Gastroesophageal sphincter (tissue), 4 donors: ENCODE results near the gene PI16. TPM values are rescaled to one million over a fixed set of nuclear protein-coding genes. Genes with fewer than 3 reads are reported as not detected.

Experiments used
- ATAC-seq: fragments of 150-250 bp; one replicate; pipeline ENCODE4 v1.9.1; 2016; ENCODE audit warnings: mild to moderate bottlenecking, moderate library complexity
- H3K27ac ChIP-seq, 4 donors: fragments of 200-600 bp; sonication (generic) in 3 of 4; 1 replicate in 3 of 4; 2 replicates in 1 of 4; pipeline ENCODE4 v1.5.1; 2016 to 2019
- H3K27me3 ChIP-seq: fragments of 200-600 bp; sonication (generic); one replicate; pipeline ENCODE4 v1.5.1; 2019
- H3K36me3 ChIP-seq, 2 donors: fragments of 200-600 bp; sonication (generic); one replicate each; pipeline ENCODE4 v1.5.1; 2019; ENCODE audit warnings: control low read depth in 1 of 2
- H3K4me1 ChIP-seq, 3 donors: fragments of 200-600 bp; sonication (generic); 1 replicate in 2 of 3; 2 replicates in 1 of 3; pipeline ENCODE4 v1.5.1; 2016 to 2019; ENCODE audit warnings: control low read depth in 2 of 3
- H3K4me3 ChIP-seq, 2 donors: fragments of 200-600 bp; sonication (generic); one replicate each; pipeline ENCODE4 v1.5.1; 2019; ENCODE audit warnings: mild to moderate bottlenecking in 1 of 2, moderate library complexity in 1 of 2
- H3K9me3 ChIP-seq, 3 donors: fragments of 200-600 bp; sonication (generic); one replicate each; pipeline ENCODE4 v1.5.1; 2017 to 2019; ENCODE audit warnings: control low read depth in 2 of 3
- EP300 ChIP-seq: sonication (generic); formaldehyde crosslinking; IDR thresholded peaks from one replicate; pipeline ENCODE4 v1.6.1; 2017; ENCODE audit warnings: antibody characterized with exemption, mild to moderate bottlenecking
- POLR2A ChIP-seq, 2 donors: fragments of 450-650 bp; IDR thresholded peaks; one replicate each; pipeline ENCODE4 v1.6.1; 2017; ENCODE audit warnings: antibody characterized with exemption in 2 of 2, mild to moderate bottlenecking in 2 of 2, moderate library complexity in 1 of 2
- POLR2AphosphoS5 ChIP-seq: sonication (generic); formaldehyde crosslinking; IDR thresholded peaks from one replicate; pipeline ENCODE4 v1.6.1; 2017; ENCODE audit warnings: antibody characterized with exemption
- WGBS, 2 donors: methylation state at CpG; one replicate each; pipeline ENCODE4 v1.1.5; 2018; ENCODE audit warnings: low coverage in 1 of 2; 5-methylcytosine and 5-hydroxymethylcytosine counted together
- total RNA-seq, 4 donors: library from RNA; depleted of rRNA; stranded (reverse); fragments of >200 nt; gene quantifications; one replicate each; pipeline ENCODE4 v1.1.0, GENCODE V29; 2016
- TF ChIP-seq, protein P1 (sequence below), 4 experiments: fragments of 200-600 bp in 2 of 4; fragments of 450-650 bp in 2 of 4; sonication (generic) in 1 of 4; IDR thresholded peaks; one replicate each; pipeline ENCODE4 v1.5.1; 2017 to 2019; ENCODE audit warnings: antibody characterized with exemption in 4 of 4, mild to moderate bottlenecking in 2 of 4, moderate library complexity in 2 of 4

The PI16 gene
- total RNA-seq, 4 donors from 2014 or later, result 21.6 to 53.5 (median 44.9) TPM

DNA sequence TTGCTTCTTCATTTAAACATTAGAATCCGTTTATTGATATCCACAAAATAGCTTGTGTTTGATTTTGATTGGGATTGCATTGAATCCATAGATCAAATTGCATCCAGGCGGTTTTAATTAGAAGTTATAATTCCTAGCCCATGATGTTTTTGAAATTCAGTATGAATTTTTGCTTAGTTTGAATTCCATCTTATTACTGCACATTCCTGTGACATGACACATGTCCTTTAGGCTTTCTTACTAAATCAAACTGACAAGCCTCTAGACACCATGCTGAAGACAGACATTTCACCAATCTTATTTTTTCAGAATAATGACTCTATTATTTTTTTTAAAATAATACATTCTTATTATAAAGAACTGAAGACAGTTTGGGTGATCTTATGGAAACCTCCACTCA, 21.4 kb upstream of the PI16 start:
- H3K4me1 ChIP-seq, result peaks cover 0 to 23% (median 17%) of the 10 kb centered on the region in 3 donors
- no peaks in the 10 kb centered on the region for H3K36me3 ChIP-seq
- no peak overlapping the region for H3K4me3 ChIP-seq
- ATAC-seq, result no peak
- no peaks in the 10 kb centered on the region for H3K27me3 ChIP-seq
- H3K27ac ChIP-seq, result no peak overlapping the region
- 87 to 89% methylated on average over 1 to 2 of the region's 2 CpGs for WGBS, 2 donors
- H3K9me3 ChIP-seq, result no peaks in the 10 kb centered on the region
- TF ChIP-seq POLR2AphosphoS5, result no peak
- TF ChIP-seq, protein P1, sequence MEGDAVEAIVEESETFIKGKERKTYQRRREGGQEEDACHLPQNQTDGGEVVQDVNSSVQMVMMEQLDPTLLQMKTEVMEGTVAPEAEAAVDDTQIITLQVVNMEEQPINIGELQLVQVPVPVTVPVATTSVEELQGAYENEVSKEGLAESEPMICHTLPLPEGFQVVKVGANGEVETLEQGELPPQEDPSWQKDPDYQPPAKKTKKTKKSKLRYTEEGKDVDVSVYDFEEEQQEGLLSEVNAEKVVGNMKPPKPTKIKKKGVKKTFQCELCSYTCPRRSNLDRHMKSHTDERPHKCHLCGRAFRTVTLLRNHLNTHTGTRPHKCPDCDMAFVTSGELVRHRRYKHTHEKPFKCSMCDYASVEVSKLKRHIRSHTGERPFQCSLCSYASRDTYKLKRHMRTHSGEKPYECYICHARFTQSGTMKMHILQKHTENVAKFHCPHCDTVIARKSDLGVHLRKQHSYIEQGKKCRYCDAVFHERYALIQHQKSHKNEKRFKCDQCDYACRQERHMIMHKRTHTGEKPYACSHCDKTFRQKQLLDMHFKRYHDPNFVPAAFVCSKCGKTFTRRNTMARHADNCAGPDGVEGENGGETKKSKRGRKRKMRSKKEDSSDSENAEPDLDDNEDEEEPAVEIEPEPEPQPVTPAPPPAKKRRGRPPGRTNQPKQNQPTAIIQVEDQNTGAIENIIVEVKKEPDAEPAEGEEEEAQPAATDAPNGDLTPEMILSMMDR (IDR thresholded peaks at IDR 0.05), result no peak
- no peak for TF ChIP-seq EP300
- no peak for TF ChIP-seq POLR2A (IDR thresholded peaks at IDR 0.05)

DNA sequence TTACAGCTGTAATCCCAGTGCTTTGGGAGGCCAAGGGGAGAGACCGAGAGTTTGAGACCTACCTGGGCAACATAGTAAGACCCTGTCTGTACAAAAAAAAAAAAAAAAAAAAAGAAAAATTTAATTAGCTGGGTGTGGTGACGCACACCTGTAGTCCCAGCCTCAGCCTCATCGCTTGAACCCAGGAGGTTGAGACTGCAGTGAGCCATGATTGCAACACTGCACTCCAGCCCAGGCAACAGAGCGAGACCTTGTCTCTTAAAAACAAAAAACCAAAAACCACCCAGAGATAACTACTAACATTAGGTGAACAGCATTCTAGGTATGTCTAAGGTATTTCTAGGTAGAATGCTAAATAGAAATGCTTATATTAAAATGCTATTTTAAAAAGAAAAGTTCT, 21.0 kb upstream of the PI16 start:
- H3K4me3 ChIP-seq, result no peak overlapping the region
- H3K9me3 ChIP-seq, result no peaks in the 10 kb centered on the region
- WGBS, 2 donors, result 85 to 96% methylated on average over 4 of the region's 4 CpGs
- no peak overlapping the region for H3K27ac ChIP-seq
- H3K4me1 ChIP-seq, result peaks cover 0 to 19% (median 13%) of the 10 kb centered on the region in 3 donors
- ATAC-seq, result no peak
- H3K27me3 ChIP-seq, result no peaks in the 10 kb centered on the region
- H3K36me3 ChIP-seq, result no peaks in the 10 kb centered on the region
- TF ChIP-seq POLR2AphosphoS5 (no peak), POLR2A (IDR thresholded peaks at IDR 0.05) (no peak), EP300 (no peak)
- TF ChIP-seq, protein P1 (IDR thresholded peaks at IDR 0.05), result no peak

DNA sequence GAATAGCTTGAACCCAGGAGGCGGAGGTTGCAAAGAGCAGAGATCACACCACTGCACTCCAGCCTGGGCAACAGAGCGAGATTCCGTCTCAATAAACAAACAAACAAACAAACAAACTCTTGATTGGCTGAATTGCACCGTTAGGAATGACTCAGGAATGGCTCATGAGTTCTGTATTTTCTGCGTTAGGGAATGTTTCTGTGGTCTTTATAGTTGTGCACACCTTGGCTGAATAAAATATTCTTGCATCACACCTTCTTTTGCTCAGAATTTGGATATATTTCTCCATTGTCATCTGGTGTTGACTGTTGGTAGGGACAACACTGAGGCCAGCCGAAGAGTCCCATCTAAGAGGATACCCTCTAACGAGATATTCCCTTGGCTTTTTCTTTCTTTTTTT, 19.6 kb upstream of the PI16 start:
- Histone ChIP-seq H3K27ac (no peak overlapping the region), H3K9me3 (no peaks in the 10 kb centered on the region), H3K27me3 (no peaks in the 10 kb centered on the region), H3K4me1 (peaks cover 0 to 5% (median 3%) of the 10 kb centered on the region in 3 donors), H3K36me3 (no peaks in the 10 kb centered on the region), H3K4me3 (no peak overlapping the region)
- no peak for TF ChIP-seq POLR2AphosphoS5
- TF ChIP-seq, protein P1 (IDR thresholded peaks at IDR 0.05), result no peak
- TF ChIP-seq EP300, result no peak
- no peak for TF ChIP-seq POLR2A (IDR thresholded peaks at IDR 0.05)
- 87 to 91% methylated on average over 5 to 7 of the region's 7 CpGs for WGBS, 2 donors
- no peak for ATAC-seq

DNA sequence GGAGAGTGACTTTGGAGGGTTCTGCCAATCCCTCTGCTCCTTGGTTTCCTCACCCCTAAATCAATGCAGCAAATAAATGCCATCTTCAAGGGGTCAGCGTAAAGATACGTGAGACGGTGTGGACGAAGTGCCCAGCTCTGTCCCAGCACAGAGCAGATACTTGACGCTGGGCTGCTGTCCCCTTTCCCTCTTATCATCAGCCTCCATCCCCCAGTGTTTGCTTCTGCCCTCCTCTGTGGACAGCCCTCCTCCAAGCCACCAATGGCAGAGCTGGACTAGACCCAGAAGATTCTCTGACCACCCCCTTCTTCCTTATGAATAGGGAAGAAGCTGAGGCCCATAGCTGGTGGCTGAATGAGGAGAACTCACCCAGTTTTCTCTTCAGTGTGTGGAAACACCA, 17.7 kb upstream of the PI16 start:
- no peak for ATAC-seq
- Histone ChIP-seq H3K36me3 (no peaks in the 10 kb centered on the region), H3K27ac (no peak overlapping the region), H3K9me3 (no peaks in the 10 kb centered on the region), H3K27me3 (peaks cover 4% of the 10 kb centered on the region), H3K4me1 (no peaks in the 10 kb centered on the region), H3K4me3 (no peak overlapping the region)
- WGBS, 2 donors, result 90 to 92% methylated on average over 2 to 5 of the region's 5 CpGs
- TF ChIP-seq EP300 (no peak), POLR2AphosphoS5 (no peak)
- TF ChIP-seq, protein P1 (IDR thresholded peaks at IDR 0.05), result no peak

DNA sequence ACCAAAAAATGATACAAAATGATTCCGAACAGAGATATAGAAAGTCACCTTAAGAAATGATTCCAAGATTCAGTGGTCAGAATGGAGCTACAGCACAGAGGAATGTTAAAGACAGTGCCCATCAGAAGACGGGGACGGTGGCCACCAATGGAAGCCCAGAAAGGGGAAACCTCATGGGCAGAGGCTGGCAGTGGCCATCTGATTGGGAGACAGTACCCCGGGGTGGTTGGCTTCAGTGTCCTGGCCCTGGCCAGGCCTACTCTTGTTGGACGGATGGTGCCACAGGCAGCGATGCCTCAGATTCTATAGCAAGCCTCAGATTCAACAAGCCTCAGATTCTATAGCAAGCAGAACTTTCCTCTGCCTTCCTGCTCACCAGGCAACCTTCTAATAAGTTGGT, 16.6 kb upstream of the PI16 start:
- Histone ChIP-seq H3K9me3 (no peaks in the 10 kb centered on the region), H3K36me3 (no peaks in the 10 kb centered on the region), H3K27ac (no peak overlapping the region), H3K4me1 (no peaks in the 10 kb centered on the region), H3K27me3 (peaks cover 4% of the 10 kb centered on the region), H3K4me3 (no peak overlapping the region)
- ATAC-seq, result no peak
- no peak for TF ChIP-seq POLR2A (IDR thresholded peaks at IDR 0.05)
- TF ChIP-seq, protein P1 (IDR thresholded peaks at IDR 0.05), result no peak
- TF ChIP-seq POLR2AphosphoS5, result no peak
- TF ChIP-seq EP300, result no peak
- WGBS, 2 donors, result 85% methylated on average over 6 of the region's 6 CpGs; no CpG with 5 or more reads in 1 of the 2 donors
